HG02678 (cell line): ENCODE measurements around the gene CST6.

Experiments used
- ATAC-seq: cut with Tn5 transposase; IDR thresholded peaks from one replicate; pipeline ENCODE4 v1.9.1; 2021; ENCODE audit warnings: mild to moderate bottlenecking, moderate library complexity; ENCODE audit not compliant: unreplicated experiment

CST6 gene, protein sequence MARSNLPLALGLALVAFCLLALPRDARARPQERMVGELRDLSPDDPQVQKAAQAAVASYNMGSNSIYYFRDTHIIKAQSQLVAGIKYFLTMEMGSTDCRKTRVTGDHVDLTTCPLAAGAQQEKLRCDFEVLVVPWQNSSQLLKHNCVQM

DNA sequence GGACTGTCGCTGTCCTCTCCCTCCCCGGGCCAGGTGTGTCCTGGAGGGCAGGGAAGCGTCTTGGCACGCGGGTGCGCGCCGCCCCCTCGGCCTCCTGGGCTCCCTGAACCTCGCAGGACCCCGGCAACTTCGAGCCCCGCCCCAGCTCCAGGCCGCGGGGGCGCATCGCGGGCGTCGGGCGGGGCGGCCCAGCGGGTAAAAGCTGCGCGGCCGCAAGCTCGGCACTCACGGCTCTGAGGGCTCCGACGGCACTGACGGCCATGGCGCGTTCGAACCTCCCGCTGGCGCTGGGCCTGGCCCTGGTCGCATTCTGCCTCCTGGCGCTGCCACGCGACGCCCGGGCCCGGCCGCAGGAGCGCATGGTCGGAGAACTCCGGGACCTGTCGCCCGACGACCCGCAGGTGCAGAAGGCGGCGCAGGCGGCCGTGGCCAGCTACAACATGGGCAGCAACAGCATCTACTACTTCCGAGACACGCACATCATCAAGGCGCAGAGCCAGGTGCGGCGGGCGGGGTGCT, at the start of gene CST6:
TSS of gene CST6 (plus strand) at position 224 of the 519 bp plus-strand sequence. CDS start at position 261, 37 bp downstream.
- ATAC-seq: no peak

DNA sequence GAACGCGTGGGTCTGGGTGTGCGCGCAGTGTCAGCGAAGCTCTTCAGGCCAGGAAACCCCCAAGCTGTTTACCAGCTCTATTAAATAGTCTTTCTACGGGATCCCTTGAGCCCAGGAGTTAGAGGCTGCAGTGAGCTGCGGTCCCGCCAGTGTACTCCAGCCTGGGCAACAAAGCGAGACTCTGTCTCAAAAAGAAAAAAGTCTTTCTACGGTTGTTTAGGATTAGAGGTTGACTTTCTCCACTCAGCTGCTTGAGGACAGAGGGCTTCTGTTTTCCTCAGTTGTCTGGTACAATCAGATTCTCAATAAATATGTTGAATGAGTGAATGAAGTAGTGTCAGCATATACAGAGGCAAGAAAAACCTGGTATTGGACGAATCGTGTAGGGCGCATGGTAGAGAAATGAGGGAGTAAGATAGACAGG, 49.7 kb upstream of the CST6 start:
- ATAC-seq: no peak

DNA sequence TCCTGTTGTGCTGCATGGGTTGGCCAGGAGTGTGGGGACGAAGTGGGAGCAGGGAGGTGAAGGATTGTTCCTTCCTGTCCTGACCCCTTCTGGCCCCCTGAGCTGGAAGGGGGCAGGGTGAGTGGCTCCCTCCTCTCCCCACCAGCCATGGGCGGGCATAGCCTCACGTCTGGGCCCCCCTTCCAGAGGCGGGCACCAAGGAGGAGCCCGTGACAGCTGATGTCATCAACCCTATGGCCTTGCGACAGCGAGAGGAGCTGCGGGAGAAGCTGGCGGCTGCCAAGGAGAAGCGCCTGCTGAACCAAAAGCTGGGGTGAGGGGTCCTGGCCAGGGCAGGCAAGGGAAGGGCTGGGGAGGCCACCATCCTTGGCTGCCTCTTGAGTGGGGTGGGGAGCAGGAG, 46.9 kb upstream of the CST6 start:
- ATAC-seq: no peak

DNA sequence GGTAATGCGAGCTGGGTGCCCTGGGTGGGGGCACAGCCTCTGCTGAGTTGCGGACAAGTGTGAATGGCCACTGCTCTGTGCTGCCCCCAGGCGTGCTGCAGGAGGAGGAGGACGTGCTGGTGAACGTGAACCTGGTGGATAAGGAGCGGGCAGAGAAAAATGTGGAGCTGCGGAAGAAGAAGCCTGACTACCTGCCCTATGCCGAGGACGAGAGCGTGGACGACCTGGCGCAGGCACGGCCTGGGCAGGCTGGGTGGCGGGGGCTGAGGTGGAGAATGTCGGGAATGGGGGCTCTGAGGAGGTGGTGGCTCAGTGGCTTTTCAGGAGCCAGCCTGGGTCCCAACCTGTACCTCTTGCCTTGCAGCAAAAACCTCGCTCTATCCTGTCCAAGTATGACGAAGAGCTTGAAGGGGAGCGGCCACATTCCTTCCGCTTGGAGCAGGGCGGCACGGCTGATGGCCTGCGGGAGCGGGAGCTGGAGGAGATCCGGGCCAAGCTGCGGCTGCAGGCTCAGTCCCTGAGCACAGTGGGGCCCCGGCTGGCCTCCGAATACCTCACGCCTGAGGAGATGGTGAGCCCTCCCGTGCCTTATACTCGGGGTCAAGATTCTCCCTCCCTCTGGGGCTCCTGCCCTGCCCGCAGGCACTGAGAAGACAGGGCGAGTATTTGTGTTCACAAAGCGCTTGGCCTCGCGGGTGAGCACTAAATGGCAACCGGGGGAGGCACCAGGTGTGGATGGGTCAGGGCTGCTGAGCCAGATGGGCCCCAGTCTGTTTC, 45.6 kb upstream of the CST6 start:
- no peak for ATAC-seq

DNA sequence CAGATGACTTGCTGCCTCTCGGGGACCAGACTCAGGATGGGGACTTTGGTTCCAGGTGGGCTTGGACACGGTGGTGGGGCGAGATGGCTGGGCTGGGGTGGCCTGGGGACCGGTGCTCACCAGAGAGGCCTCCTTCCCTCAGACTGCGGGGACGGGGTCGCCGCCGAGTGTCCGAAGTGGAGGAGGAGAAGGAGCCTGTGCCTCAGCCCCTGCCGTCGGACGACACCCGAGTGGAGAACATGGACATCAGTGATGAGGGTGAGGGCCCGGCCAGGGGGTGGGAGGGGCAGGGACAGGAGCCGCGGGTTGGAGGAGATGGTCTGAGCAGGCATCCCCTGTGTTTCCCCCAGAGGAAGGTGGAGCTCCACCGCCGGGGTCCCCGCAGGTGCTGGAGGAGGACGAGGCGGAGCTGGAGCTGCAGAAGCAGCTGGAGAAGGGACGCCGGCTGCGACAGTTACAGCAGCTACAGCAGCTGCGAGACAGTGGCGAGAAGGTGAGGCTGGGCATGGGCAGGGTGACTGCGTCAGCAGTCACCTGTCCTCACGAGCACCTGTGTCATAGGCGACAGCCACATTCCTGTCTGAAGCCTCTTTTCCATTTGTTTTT, 44.4 kb upstream of the CST6 start:
- no peak for ATAC-seq

DNA sequence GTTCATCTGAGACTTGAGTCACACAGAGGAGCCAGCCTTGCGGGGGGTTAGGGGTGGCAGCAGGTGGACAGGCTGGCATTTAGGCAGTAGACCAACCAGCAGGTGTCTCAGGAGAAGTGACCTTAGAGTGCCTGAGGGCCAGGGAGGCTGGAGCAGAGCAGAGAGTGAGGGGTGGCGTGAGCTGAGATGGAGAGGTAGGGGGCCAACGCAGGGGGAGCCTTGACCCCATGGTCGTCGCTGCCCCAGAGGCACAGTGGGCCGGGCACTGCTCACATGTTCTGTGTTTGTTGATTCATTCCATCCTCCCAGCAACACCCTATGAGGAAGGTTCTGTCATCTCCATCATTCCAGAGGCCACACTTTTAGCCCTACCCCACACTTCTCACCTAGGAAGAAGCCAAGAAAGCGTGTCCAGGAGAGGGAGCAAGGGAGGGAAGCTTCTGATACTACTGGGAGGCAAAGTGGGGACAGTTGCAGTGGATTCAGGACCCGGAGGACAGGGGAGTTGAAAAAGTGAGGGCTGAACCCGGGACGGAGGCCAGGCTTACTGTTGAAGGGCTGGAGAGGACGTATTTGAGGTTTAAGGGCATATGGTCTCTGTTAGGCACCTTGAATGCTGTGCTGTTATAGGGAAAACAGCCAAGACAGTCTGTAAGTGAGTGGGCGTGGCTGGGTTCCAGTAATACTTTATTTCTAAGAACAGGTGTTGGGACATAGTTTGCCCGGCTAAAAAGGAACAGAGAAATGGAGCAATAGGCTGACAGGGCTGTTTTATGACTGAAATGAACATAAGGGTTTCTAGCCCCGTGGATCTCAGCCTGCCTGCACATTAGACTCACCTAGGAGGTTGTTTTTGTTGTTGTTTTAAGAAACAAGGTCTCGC, 43.0 kb upstream of the CST6 start:
- ATAC-seq: no peak

DNA sequence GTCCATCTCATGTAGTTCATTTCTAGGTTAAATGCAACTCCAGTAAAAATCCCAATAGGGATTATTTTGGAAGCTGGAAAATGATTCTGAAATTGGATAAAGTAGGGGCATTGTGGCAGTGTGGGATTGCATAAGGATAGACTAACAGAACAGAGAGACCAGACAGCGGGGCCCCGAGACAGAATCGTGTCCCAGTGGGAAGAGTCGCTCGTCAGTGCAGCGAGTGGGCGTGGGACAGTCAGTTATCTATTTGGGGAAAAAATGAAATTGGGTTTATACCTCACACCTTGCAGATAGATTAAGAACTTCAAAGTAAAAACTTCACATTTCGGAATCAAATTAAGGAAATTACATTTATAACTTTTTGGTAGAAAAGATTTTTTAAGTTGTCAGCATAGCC, 39.7 kb upstream of the CST6 start:
- ATAC-seq: no peak

DNA sequence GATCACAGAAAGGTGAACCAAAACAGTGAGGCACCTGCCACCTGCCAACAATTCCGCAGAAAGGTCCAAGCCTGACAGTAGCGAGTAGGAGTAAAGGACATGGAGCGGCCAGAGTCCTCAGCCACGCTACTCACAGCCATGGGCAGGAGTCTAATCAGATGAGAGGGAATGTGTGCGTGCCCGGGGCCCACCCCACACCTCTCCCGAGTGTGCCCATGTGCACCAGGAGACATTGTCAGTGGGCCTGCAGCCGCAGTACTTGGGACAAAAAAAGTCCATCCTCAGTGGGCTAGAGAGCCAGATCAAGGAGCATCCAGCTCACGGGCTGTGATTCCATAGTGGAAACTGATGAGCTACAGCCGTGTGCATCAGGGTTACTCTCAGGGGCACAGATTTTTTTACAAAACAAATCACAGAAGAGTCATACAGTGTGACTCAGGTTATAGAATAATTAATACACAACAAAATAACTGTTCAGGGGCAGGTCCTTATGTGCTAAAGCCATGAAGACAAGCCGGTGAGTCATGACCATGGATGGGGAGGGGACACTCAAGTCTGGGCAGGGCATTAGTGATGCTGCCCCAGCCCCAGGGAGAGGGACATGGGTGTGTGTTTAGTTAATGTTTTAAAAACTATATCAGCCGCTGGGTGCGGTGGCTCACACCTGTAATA, 38.2 kb upstream of the CST6 start:
- no peak for ATAC-seq

DNA sequence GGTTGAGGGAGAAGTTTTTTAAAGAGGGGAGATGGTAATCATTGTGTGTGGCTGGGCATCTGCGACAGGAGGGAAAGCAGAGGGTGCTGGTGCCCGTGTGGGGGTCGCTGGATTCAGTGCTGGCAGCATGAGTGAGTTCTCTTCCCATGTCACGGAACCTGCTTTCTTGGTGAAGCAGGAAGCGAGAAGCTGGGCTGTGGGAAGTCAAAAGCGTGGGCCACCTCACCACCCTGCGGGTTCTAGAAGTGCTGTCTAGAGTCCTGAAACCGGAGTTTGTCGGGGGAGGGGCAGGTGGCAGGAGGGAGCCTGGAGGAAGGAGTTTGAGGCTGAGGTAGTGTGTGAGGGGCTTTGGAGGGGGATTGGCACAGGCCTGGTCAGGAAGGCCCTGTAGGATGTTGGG, 36.0 kb upstream of the CST6 start:
- no peak for ATAC-seq

DNA sequence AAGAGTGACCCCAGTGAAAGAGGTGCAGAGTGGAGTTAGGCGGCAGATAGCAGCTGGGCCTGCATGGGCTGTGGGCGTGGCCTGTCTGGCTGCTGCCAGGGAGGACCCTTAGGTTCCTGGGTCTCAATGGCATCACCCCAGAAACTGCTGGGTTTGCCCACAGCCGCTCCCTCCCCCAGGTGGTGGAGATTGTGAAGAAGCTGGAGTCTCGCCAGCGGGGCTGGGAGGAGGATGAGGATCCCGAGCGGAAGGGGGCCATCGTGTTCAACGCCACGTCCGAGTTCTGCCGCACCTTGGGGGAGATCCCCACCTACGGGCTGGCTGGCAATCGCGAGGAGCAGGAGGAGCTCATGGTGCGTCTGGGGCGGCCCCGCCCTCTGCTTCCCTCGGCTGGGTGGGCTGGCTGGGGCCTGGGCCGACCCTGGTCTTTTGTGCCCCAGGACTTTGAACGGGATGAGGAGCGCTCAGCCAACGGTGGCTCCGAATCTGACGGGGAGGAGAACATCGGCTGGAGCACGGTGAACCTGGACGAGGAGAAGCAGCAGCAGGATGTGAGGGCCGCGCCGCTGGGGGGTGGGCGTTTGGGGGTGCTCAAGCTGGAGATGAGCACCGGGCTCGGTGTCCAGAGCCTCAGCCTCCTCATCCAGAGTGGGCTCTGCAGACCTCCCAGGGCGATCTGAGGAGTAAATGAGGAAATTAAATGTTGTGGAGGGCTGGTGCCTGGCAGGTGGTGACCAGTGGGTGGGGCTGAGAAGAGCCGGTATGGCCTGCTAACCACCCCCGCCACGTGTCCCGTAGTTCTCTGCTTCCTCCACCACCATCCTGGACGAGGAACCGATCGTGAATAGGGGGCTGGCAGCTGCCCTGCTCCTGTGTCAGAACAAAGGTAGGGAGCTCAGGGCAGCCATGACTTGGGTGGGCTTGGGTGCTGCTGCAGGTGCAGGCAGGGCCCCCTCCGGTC, 35.3 kb upstream of the CST6 start:
- ATAC-seq: no peak

DNA sequence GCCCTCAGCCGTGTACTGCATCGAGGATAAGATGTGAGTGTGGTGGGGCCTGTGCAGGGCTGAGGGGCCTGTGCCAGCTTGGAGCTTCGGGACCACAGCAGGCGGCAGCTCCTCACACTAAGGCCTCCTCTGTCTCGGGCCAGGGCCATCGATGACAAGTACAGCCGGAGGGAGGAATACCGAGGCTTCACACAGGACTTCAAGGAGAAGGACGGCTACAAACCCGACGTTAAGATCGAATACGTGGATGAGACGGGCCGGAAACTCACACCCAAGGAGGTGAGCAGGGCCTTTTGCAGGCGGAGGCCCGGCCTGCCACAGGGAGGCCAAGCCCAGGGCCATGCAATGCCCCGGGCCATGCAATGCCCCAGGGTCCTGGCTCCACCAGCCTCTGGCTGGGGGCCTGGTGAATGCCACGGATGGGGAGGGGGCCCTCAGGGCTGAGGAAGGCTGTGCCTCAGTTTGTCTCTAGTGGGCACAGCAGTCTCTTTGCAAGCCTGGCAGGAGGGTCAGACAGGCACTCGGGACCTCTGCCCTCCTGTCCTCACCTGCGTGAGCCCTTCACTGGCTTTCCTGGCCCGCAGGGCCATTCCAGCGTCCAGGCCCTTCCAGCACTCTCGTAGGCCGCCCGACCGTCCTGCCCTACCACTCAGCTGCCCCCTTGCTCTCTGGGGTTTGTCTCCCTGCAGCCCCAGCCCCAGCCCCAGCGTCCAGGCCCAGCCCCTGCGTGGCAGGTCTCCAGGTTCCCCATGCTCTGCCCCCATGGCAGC, 34.0 kb upstream of the CST6 start:
- ATAC-seq: no peak

DNA sequence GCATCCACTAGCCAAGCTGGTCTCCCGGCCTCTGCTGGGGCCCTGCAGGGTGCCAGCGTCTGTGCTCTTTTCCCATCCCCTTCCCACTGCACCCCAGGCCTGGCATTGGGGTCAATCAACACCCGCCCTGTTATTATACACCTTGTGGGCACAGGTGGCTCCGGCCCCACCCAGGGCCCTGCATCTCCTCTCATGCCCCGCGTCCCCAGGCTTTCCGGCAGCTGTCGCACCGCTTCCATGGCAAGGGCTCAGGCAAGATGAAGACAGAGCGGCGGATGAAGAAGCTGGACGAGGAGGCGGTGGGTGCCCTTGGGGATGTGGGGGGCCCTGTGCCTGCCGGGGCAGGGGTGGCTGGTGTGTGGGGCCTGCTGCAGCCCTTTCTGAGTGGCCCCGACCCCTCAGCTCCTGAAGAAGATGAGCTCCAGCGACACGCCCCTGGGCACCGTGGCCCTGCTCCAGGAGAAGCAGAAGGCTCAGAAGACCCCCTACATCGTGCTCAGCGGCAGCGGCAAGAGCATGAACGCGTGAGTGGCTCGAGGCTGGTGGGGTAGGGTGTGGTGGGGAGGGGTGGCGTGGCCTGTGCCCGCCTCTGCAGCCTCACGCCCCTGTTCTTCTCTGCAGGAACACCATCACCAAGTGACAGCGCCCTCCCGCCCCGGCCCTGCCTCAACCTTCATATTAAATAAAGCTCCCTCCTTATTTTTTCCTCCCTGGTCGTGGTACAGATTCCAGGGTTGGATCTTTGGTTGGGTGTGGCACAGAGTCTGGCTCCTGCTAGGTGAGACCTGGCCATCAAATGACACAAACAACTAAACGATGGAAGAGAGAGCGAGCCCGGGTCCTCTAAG, 33.2 kb upstream of the CST6 start:
- no peak for ATAC-seq

DNA sequence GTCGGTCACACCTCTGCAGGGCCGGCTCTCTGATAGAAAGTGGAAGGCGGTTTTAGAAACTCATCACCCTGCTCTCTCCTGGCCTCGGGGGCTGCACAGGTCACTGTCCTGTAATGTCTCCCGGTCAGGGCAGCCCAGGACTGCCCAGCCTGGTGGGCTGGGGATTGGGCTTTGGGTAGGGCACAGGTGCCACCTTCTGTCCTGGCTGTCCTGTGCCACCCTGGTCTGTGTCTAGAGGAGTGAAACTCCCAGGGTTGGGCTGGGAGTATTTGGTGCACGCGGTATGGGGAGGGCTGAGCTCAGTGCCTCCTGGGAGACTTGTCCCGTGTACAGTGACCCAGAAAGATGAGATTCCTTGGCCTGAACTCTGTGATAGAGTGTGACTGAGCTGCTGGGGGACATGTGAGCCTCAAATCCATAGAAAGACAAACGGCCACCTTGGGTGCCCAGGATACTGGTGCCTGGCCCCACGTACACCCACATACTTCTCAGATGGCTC, 32.5 kb upstream of the CST6 start:
- no peak for ATAC-seq

DNA sequence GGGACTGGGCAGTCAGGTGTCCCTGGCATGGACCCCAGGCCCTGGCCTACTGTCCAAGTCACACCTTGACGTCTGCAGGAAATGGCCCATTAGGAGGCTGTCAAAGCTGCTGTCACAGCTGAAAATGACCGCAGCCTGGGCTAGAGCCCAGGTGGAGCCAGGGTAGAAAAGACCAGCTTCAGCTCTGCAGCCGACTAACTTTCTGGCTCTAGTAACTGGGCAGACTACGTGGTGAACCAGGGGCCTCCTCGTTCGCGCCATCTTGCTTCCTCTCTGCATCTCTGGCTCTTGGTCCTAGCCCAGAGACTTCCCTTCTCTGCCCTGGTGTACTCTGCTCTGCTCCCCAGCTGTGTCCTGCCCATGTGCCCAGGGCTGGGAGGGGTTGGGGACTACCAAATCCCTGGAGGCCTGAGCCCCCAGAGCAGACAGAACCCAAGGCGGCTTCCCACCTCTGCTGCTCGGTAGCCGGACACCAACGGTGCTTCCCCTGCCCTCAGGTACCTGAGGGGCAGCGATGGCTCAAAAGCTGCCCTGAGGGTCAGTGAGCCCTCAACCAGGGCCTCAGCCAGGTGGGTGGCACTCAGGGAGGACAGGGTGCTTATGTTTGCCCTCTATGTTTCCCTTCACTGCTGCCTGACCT, 30.6 kb upstream of the CST6 start:
- no peak for ATAC-seq

DNA sequence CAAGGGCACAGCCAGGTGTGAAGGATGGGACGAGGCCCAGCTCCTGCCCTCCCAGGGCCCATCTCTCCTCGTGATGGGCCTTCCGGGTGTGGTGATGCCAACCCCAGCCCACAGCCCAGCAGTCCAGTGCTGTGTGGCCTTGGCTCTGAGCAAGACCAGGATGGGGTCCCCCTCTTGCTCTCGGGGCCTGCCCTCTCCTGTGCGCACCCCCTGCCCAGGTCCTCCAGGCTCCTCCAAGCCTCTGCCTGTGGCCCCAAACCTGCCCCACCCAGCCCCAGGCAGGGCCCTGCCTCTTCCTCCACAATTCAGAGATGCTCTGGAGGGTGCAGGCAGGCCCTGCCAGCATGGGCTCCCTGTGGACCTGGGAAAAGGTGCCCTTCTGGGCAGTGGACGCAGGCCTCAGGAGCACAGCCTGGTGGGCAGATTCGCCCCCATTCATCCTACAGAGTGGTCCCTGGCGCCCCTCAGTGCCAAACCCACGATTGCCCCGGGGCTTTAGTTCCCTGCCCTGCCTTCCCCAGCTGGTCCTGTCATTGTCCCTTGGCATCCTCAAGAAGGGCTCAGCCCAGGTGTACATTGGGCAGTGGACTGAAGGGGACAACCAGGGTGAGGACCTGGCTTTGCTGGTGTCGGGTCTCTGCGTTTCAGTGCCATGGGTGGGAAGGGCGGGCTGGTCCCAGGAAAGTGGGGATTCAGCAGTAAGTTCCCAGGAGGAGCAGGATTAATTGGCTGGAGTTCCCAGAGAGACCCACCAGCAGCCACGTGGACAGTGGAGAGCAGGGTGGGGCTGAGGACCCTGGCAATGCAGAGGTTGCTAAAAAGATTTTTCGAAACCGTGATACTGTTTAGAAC, 29.6 kb upstream of the CST6 start:
- ATAC-seq: no peak
